ENCODE data around the gene PPP1R10. TPM values are rescaled to one million over a fixed set of nuclear protein-coding genes. Genes with fewer than 3 reads are reported as not detected.
A peak's percentile ranks its signal among the peaks of the same experiment; 100 is the strongest.

PPP1R10 gene
- total and polyA plus RNA-seq, 2 of the 13 experiments (the other 11 are each of a cell fraction or from before 2014, with no cell fraction given) = 26.3 to 38.4 TPM

GRCh38 chr6:30616811-30617564, at the start of gene PPP1R10 (continued):
- TF ChIP-seq PBX2 (CRISPR knock-in tag; IDR thresholded peaks at IDR 0.05) (no peak), ZFP36L1 (CRISPR knock-in tag; IDR thresholded peaks at IDR 0.05) (no peak), ZNF253 (CRISPR knock-in tag; IDR thresholded peaks at IDR 0.05; ENCODE audit: borderline replicate concordance) (0 out of 2 replicates have a peak, but pooled peaks have one; percentile 56), HBP1 (CRISPR knock-in tag; IDR thresholded peaks at IDR 0.05; ENCODE audit: low read depth) (peak; percentile 76; the same call in 1 of the 2 replicates), GLI4 (CRISPR knock-in tag; IDR thresholded peaks at IDR 0.05; ENCODE audit: borderline replicate concordance) (no peak), GLMP (CRISPR knock-in tag; IDR thresholded peaks at IDR 0.05; ENCODE audit: borderline replicate concordance) (no peak), TOPORS (CRISPR knock-in tag; IDR thresholded peaks at IDR 0.05) (peak; percentile 81; the same call in 1 of the 2 replicates), ZBTB10 (CRISPR knock-in tag; IDR thresholded peaks at IDR 0.05; ENCODE audit: borderline replicate concordance) (peak; percentile 56; the same call in 1 of the 2 replicates), SMARCE1 (IDR thresholded peaks at IDR 0.05; ENCODE audit: borderline replicate concordance) (no peak), ZNF431 (CRISPR knock-in tag; IDR thresholded peaks at IDR 0.05; ENCODE audit: borderline replicate concordance, low read depth) (peak; percentile 80; the same call in 1 of the 2 replicates), MAF1 (CRISPR knock-in tag; IDR thresholded peaks at IDR 0.05; ENCODE audit: borderline replicate concordance) (peak; percentile 77), KLF16 (CRISPR knock-in tag; IDR thresholded peaks at IDR 0.05) (peak in 1 of 2 experiments; percentile 95; a peak in 2 of 4 replicates), CBX5 (CRISPR knock-in tag; IDR thresholded peaks at IDR 0.05; ENCODE audit: borderline replicate concordance) (peak; percentile 23; the same call in 1 of the 2 replicates), ZHX1 (CRISPR knock-in tag; IDR thresholded peaks at IDR 0.05; ENCODE audit: low read depth) (peak; percentile 80; the same call in 1 of the 2 replicates)
